HG03354 (cell line): ENCODE results near the gene PRKN.

Source experiments
- ATAC-seq: cut with Tn5 transposase; IDR thresholded peaks from one replicate; pipeline ENCODE4 v1.9.1; 2021; ENCODE audit warnings: mild to moderate bottlenecking; ENCODE audit not compliant: unreplicated experiment, poor library complexity, severe bottlenecking

PRKN gene

GRCh38 chr6:161636882-161637430 is 1090.6 kb downstream of the PRKN start:
- ATAC-seq = no peak

- ATAC-seq = no peak
These were observed 1091.6 kb downstream of the PRKN start for GRCh38 chr6:161635975-161636374.

- no peak for ATAC-seq
These were observed 1092.7 kb downstream of the PRKN start for GRCh38 chr6:161634916-161635315.

GRCh38 chr6:161631676-161632194 is 1095.8 kb downstream of the PRKN start:
- no peak for ATAC-seq

- ATAC-seq = no peak
These were observed 1096.9 kb downstream of the PRKN start for GRCh38 chr6:161630674-161631073.

- ATAC-seq = no peak
These were observed 1101.4 kb downstream of the PRKN start for GRCh38 chr6:161626132-161626676.

GRCh38 chr6:161624111-161624510 is 1103.5 kb downstream of the PRKN start:
- no peak for ATAC-seq

- ATAC-seq = no peak
These were observed 1104.8 kb downstream of the PRKN start for GRCh38 chr6:161622779-161623178.

GRCh38 chr6:161618831-161619454 is 1108.6 kb downstream of the PRKN start:
- ATAC-seq = no peak

- ATAC-seq = no peak
These were observed 1113.9 kb downstream of the PRKN start for GRCh38 chr6:161613711-161614110.

GRCh38 chr6:161608771-161609170 is 1118.8 kb downstream of the PRKN start:
- ATAC-seq = no peak

GRCh38 chr6:161607696-161608297 is 1119.8 kb downstream of the PRKN start:
- no peak for ATAC-seq

GRCh38 chr6:161602359-161602758 is 1125.2 kb downstream of the PRKN start:
- no peak for ATAC-seq

GRCh38 chr6:161598896-161599295 is 1128.7 kb downstream of the PRKN start:
- ATAC-seq = no peak

GRCh38 chr6:161596807-161597520 is 1130.6 kb downstream of the PRKN start:
- no peak for ATAC-seq

- ATAC-seq = no peak
These were observed 1133.2 kb downstream of the PRKN start for GRCh38 chr6:161594412-161594811.

- ATAC-seq = no peak
These were observed 1136.5 kb downstream of the PRKN start for GRCh38 chr6:161590961-161591627.

- ATAC-seq = no peak
These were observed 1140.7 kb downstream of the PRKN start for GRCh38 chr6:161586887-161587286.

GRCh38 chr6:161584621-161585340 is 1142.8 kb downstream of the PRKN start:
- no peak for ATAC-seq
